Measurements from ENCODE around the gene ATP2C2.

GRCh38 chr16:84367297-84367680 is 1.0 kb upstream of the ATP2C2 start:
- TF ChIP-seq CTCF (conservative IDR thresholded peaks at IDR 0.05) (no peak), ZFX (IDR thresholded peaks at IDR 0.05) (no peak)

All from C4-2B (cell line).